ENCODE data around the gene IL6R.

IL6R gene

DNA sequence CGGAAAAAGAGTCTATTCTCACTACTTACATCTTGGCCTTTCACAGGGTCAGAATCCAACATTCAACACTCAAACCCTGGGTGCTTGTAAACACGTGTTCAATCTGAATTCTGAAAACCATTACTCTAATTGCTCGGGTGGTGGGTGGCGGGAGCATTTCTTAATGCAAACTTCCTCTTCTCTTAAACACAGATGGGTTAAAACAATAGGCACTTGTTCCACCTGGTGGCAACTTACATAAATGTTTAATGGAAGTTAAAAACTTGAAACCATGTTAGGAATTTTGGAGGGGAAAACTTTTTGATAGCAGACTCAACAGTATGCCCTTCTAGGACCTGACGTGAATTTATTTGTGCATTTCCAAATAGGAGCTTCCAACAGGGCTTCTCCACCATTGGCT lies 73.5 kb downstream of the IL6R start:
- in situ Hi-C loops (cut with MboI; ENCODE audit: low sequenced_read_pairs): no loop called here

DNA sequence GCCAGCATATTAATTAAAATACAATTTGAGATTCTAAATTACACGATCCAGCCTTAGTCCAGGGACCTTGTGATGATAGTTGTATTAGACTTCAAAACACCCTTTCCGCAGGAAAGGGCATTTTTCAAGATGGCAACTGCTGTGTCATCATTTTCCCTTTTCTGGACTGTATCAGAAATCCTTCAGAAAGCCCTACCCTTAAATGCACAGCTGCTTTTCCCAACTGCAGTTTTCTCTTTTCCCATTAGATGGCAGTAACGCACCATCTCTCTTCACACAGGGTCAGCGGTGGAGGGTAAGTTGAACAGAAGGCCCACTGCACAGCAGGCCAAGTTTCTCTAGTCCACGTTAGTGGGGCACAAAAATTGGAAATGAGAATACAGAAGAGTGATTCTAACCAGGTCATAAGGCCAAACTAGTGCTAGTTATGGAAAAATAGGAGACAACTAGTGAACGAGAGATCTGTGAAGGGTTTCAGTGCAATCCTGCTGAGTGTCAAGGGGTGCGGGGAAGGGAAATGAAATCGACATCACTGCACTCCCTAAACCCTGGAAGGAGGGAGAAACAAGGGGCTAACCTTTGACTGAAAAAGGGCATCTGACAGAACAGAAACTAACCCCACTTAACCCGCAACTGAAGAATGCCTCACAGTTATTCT lies 74.8 kb downstream of the IL6R start:
- in situ Hi-C loops (cut with MboI; ENCODE audit: low sequenced_read_pairs): no loop called here

DNA sequence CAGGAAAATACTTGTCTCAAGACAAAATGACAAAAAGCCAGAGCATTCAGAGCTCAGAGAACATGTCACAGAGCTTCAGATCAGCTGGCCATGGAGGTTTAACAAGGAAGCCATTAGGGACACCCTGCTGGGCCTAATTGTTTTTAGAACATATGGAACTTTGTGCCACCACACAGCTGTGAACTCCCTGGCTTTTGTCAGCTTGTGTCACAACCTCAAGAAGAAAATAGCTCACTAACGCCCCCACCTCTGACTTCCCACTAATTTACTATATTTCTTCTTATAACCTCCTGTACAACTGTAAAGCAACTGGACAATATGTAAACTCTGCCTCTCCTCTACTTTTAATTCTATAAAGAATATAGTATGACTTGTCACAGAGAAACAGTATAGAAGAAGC lies 75.9 kb downstream of the IL6R start:
- in situ Hi-C loops (cut with MboI; ENCODE audit: low sequenced_read_pairs): no loop called here

DNA sequence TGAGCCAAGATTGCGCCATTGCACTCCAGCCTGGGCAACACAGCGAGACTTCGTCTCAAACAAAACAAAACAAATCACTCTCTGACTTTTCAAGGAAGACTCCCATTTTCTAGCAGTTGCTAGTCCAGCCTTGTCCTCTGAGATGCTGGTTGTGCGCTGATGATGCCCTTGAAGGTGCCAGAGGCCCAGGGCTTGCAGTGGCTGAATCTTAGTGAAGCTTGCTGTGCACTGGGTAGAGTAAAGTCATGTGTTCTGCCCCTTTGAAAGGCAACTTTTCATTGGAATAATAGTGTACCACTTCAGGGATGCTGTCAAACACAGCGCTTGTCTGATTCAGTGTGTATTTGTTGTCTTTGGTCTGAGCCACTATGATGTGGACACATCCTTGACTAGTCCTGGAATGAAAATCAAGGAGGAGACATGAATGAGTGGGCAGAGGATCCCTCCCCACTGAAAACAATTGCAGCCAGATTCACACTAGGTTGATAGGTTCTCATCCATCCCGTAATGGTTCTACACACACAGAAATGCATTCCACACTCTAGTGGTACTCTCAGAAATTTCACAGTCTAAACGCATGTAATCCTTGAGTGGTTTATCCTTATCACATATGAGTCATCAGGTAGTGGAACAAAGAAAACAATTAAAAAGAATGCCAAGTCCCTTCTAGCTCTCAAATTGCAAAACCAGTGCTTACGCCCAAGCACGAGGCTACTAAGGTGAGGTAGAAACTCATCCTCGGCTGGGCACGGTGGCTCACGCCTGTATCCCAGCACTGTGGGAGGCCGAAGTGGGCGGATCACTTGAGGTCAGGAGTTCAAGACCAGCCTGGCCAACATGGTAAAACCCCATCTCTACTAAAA lies 79.0 kb downstream of the IL6R start:
- in situ Hi-C loops (cut with MboI; ENCODE audit: low sequenced_read_pairs): no loop called here

DNA sequence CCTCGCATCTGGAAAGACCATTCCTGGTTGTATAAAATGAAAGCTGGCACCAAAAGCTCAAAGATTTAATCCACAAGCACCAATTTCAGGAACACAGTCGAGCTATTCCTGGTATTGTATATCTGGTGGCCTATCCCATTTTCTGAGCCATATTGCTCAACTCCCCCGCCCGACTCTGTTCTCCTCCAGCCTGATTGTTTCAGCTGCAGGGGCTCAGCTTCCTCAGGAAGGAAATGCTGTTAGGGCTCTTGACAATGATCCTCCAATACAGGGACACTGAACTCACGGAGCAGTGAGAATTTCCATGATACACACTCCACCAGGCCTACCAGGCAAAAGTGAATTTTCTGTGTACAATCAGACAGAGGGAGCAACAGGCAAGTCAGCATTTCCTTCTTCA lies 80.0 kb downstream of the IL6R start:
- in situ Hi-C loops (cut with MboI; ENCODE audit: low sequenced_read_pairs): loop anchor here (5.0 kb wide), 1 partner anchor 37 kb away; no protein-coding TSS in a partner anchor

DNA sequence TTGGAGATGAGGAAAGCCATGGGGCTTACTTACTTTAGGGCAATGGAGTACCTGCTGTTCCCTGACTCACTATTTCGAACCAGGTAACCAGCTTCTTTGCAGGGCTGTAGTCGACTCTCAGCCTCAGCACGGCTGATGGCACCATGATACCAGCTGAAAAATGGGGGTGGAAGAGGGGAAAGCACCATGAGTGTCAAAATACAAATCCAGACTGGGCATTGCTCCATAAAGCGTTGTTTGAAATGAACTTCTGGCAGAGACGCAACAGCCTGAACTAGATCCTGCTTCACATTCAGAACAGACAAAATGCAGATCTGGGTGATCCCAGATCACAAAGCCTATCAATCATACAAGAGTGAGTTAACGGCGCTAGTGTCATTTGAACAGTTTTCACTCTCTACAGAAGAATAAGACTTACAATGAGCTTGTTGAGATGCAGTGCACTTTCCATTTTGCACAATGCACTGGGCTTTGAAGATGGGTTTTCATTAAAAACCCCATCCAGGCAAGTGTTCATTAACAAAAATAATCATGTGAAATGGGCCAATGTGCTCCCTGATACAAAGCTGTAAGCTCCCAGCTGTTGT lies 80.9 kb downstream of the IL6R start:
- in situ Hi-C loops (cut with MboI; ENCODE audit: low sequenced_read_pairs): loop anchor here (5.0 kb wide), 1 partner anchor 36 kb away; no protein-coding TSS in a partner anchor

DNA sequence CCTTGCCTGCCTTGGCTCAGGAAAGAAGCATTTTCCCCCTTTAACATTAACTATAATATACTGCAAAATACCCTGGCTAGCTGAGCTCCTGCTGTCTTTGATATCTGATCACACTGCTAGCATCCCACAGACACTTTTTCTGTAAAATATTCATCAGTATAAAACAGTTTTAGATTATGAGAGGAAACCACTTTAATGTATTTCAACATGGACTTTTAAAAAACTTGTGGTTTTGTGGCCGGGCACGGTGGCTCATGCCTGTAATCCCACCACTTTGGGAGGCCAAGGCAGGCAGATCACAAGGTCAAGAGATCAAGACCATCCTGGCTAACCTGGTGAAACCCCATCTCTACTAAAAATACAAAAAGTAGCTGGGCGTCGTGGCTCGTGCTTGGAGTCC lies 81.6 kb downstream of the IL6R start:
- in situ Hi-C loops (cut with MboI; ENCODE audit: low sequenced_read_pairs): loop anchor here (5.0 kb wide), 1 partner anchor 36 kb away; no protein-coding TSS in a partner anchor

DNA sequence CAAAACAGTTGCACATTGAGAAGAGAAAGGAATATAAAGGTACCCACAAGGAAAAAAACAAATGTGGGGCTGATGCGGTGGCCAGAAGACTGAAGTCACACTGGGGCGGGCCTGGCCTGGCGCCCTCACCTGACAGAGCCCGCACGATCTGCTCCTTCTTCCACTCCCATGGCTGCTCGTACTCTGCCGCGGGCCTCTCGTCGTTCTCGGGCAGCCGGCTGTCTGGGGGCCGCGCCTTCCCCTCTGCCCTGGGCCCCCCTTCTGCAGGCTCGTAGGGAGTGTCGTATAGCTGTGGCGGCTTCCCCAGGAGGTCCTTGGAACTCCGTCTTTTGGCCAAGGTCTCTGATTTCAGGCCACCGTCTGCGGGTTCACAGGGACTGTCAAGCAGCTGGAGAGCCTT lies 83.8 kb downstream of the IL6R start:
- in situ Hi-C loops (cut with MboI; ENCODE audit: low sequenced_read_pairs): loop anchor here (5.0 kb wide), 1 partner anchor 33 kb away; no protein-coding TSS in a partner anchor

DNA sequence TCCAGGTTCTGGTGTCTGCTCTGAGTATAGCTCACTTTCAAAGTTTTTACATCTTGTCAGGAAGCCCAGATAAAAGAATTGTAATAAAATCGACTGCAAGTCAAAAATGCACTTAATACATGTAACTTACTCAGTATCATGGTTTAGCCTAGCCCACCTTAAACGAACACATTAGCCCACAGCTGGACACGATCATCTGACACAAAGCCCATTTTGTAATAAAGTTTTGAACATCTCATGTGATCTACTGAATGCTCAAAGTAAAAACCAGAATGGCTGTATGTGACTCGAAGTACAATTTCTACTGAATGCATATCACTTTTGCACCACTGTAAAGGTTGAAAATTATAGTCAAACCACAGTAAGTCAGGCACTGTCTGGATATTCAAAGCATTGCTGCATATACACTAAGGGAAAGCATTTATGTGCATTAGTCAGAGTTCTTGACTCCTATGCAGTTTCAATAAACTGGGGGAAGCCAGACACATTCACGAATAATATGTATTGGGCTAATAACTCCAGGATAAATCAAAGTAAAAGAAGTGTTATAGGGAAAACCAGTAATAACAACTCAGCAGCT lies 84.6 kb downstream of the IL6R start:
- in situ Hi-C loops (cut with MboI; ENCODE audit: low sequenced_read_pairs): loop anchor here (5.0 kb wide), 1 partner anchor 33 kb away; no protein-coding TSS in a partner anchor

DNA sequence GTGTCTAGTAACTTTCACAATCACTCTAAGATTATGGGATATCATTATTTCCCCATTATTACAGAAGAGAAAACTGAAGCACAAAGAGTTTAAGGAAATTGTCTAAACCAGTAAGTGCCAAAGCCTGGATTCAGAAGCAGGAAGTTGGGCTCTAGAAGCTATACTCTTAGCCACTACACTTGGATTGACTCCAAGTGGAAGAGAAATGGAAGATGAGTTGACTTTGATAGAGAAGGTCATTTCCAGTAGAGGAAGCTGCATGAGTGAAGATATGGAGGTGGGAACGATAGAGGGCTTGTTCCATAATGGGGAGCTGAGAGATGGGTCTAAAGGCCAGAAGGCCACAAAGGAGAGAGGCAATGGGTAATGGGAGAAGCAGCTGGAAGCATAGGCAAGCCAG lies 85.2 kb downstream of the IL6R start:
- in situ Hi-C loops (cut with MboI; ENCODE audit: low sequenced_read_pairs): no loop called here

DNA sequence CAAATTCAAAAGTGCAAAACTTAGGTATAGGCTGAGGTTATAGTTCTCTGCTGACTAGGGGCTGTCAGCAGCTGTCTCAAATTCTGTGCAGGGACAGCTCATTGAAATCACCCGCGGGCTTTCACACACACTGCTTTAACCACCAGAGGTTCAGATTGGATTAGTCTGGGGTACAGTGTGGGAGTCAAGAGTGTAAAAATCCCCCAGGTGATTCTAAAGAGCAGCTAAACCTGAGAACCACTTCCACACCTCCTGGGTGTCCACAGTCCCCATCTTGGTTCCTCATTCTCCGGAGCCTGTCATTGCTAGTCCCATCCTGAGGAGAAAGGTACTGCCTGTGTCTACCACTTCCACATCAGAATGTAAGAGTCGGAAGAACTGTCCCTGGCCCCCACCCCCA lies 87.0 kb downstream of the IL6R start:
- in situ Hi-C loops (cut with MboI; ENCODE audit: low sequenced_read_pairs): no loop called here

DNA sequence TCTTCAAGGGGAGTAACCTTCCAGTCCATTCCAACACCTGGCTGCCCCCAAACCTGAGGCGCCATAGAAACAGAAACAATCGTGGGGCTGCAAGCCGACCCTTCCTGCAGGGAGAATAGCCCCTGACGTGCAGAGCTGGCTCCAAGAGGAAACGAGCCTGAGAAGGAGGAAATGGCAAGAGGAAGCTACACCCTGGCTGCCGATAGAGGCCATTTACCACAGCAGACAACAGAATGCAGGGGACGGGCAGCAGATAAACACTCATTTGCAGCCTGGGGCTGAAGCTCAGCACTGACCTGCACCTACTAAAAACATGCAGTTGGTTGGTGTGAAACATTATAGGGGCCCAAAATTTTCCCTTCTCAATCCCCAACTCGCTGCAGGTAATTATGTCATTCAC lies 88.1 kb downstream of the IL6R start:
- in situ Hi-C loops (cut with MboI; ENCODE audit: low sequenced_read_pairs): no loop called here

DNA sequence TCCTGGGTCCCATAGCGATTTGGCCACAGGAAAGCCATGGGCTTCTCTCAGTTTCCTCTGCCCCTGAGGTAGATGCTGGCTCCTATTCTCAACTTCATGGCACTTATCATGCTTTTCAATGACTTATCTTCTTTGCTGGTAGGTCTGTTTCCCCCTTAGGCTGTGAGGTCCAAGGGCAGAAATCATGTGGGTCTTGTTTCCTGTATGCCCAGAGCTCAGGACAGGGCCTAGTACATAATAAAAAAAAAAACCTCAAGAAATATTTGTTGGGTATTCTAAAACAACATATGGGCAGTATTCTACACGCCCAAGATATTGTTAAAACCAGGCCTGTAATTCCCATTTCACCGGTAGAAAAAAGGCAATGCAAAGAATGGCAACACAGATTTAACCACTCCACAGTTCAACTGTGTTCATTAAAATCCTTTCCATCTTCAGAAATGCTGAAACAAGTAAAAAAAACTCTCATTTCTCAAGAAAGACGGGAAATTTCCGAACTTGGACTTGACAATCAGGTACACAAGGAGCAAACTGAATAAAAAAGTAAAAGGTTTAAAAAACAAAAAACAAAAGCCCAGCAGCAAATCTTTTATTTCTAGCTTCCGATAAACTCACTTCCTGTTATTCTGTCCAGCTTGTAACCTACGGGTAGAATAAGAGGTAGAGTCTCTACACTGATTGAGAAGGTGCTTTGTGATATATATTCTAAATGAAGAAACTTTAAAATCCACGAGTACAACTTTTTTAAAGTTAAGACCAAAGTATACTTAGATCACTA lies 90.5 kb downstream of the IL6R start:
- in situ Hi-C loops (cut with MboI; ENCODE audit: low sequenced_read_pairs): no loop called here

DNA sequence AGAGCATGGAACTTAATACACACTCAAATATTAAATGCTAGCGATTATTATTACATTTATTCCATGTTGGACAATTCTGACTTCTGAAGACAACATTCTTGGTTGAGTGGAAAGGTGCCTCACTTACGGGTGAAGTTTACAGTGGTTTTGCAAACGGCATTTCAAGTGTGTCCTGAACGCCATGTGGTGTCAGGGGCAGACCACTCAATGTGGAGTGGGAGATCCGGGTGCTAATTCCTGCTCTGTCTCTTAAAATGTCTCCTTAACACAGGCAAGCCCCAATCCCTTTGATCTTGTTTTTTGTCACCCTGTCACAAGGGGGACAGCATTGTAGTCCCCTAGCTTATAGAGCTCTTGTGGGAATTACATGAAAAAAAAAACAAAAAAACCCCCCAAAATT lies 91.2 kb downstream of the IL6R start:
- in situ Hi-C loops (cut with MboI; ENCODE audit: low sequenced_read_pairs): no loop called here

DNA sequence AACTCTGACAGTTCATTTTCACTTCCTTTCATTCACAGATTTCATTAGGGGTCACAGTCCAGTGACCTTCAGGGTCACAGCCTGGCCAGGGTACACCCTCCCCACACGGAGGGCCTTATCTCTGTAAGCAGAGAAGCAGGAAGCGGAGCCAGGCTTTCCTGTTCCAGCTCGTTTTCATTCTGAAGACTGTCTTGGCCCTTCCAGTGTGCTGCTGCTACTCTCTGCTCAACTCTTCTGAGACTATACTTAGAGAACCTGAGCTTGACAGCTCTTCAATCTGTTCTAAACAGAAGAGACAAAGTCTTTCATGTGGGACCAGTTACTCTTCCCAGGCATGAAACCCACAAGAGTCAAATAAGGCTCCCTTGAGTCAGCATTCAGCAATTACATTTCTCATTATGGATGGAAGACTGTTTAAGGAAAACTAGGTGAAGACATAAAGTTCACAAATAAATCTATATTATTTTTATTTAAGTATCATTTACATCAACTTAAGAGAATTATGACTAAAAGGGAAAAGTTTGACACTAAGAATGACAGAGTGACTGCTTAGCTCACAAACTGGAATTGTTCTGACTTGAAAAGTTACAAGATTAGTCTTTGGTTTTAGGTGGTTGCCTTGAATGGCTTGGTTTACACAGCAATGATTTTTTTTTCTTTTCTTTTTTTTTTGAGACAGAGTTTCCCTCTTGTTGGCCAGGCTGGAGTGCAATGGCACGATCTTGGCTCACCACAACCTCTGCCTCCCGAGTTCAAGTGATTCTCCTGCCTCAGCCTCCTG lies 92.1 kb downstream of the IL6R start:
- in situ Hi-C loops (cut with MboI; ENCODE audit: low sequenced_read_pairs): no loop called here

DNA sequence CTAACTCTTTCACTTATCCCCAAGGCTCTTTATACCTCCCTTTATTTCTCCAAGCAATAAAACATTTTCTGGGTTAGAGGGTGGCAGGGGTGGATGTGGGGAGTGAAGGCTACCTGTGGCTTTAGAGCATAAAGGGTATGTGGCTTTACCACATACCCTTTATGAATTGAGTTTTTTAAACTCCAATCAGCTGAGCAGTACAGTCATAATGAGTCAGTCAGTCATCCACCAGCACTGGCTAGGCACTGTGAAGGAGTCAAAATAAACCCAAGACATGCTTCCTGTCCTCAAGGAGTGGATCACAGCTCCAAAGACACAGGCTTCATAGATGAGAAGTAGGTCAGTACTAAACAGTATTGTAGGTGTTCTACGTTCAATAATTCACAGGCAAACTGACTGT lies 94.3 kb downstream of the IL6R start:
- in situ Hi-C loops (cut with MboI; ENCODE audit: low sequenced_read_pairs): no loop called here

DNA sequence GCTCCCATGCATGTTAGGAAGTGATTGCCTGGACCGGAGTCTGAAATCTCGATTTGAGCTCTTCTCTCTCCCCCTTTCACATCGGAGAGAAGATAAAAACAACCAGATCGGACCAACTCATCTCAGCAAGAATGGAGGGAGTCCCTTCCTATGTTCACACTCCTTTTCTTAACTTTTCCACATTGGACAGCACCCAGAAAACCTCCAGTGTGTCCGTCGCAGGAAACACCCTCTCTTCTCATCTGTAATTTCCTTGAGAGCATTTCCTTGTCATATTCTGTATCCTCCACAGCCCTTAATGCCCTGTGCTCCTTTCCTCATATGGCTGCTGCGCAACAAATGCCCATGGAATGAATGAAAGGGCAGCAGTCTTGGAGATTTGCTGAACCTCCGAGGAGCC lies 95.4 kb downstream of the IL6R start:
- in situ Hi-C loops (cut with MboI; ENCODE audit: low sequenced_read_pairs): no loop called here

DNA sequence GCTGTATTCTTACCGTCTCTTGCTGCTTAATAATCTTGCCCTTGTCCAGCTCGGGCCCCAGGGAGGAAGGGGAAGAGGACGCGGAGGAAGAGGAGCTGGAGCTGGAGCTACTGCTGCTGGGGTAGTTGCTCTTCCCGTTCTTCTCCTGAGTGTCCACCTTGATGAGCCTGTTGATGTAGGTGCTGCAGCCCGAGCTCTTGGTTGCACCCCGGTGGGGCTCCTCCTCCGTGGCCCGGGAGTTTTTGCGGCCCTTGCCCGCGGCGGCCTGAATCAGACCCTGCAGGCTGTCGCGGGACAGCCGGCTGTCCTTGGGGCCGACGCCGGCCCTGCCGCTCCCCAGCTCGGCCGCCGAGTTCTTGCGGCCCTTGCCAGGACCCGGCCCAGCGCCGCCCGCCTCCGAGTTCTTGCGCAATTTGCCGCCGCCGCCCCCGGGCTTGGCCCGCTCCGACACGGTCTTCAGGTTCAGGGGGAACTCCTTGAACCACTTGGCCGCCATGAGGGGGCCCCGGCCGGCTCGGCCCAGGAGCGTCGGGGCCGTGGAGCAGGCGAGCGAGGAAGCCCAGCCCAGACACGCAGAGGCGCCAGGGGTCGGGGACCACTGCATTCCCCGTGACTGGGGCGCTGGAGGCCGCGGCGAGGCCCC lies 96.4 kb downstream of the IL6R start:
- in situ Hi-C loops (cut with MboI; ENCODE audit: low sequenced_read_pairs): no loop called here

DNA sequence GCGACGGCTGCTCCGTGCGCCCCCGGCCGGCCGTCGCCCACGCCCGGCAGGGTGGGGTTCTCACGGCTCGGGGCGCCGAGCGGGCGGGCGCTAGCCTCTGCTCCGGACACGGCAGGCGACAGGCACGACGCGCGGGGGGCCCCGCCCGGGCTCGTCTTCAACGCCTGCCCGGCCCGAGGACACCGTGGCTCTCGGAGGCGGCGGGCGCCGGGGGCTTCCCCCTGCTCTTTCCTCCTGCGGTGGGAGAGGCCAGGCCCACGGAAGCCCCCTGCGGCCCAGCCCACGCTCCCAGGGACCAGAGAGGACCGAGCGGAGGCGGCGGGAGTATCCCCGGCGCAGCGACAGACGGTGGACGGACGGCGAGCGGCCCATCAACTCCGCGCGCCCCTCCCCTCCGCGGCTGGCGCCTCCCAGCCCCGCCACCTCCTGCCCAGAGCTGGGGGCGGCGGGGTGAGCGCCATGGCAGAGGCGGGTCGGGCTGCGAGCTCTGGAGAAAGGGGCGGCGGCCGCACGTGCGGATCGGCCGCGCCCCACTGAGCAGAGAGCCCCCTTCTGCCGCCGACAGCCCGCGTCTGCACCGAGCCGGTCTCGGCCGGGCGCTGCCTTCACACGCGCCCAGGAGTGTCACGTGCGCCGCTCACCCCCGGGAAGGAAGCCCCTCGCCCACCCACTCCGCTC lies 97.1 kb downstream of the IL6R start, which contains the start of the genes SHE and TDRD10:
Gene SHE, minus strand, starts transcription at position 347 of the 678 bp plus-strand sequence. CDS start 386 bp downstream, outside the sequence.
Gene TDRD10, plus strand, starts transcription at position 154 of the 678 bp plus-strand sequence. CDS start 4,685 bp downstream, outside the sequence.
- in situ Hi-C loops (cut with MboI; ENCODE audit: low sequenced_read_pairs): no loop called here
